ENCODE measurements around the gene GLI3.

- no peak for TF ChIP-seq CTCF (IDR thresholded peaks at IDR 0.05)
- TF ChIP-seq ZFX (IDR thresholded peaks at IDR 0.05; ENCODE audit: borderline replicate concordance) = no peak
Measured at GRCh38 chr7:42074076-42074475, 162.9 kb downstream of the GLI3 start.

Measured in 22Rv1 (cell line).